ENCODE data around the gene TSPOAP1. TPM values are rescaled to one million over a fixed set of nuclear protein-coding genes. Genes with fewer than 3 reads are reported as not detected.

The TSPOAP1 gene
- total RNA-seq, 1 donor from 2014 or later = 21.0 TPM

GRCh38 chr17:58330538-58330996 is 2.0 kb upstream of the TSPOAP1 start:
- TF ChIP-seq CTCF (IDR thresholded peaks at IDR 0.05) = no peak
- Histone ChIP-seq H3K27me3 (no peaks in the 10 kb centered on the region), H3K9me3 (no peaks in the 10 kb centered on the region), H3K27ac (peak overlapping the region; percentile 92), H3K4me3 (peak overlapping the region; percentile 59), H3K4me1 (peaks cover 12% of the 10 kb centered on the region), H3K36me3 (no peaks in the 10 kb centered on the region)
- intact Hi-C loops (cut with DNase I) = no loop called here
- ATAC-seq (no peak), DNase-seq (no peak)

- intact Hi-C loops (cut with DNase I) = no loop called here
- TF ChIP-seq CTCF (IDR thresholded peaks at IDR 0.05) = no peak
- Histone ChIP-seq H3K4me3 (peak overlapping the region; percentile 59), H3K27me3 (no peaks in the 10 kb centered on the region), H3K27ac (peak overlapping the region; percentile 92), H3K36me3 (no peaks in the 10 kb centered on the region), H3K9me3 (no peaks in the 10 kb centered on the region), H3K4me1 (peaks cover 8% of the 10 kb centered on the region)
- ATAC-seq = no peak
- no peak for DNase-seq
Measured at GRCh38 chr17:58329810-58330537, 1.4 kb upstream of the TSPOAP1 start.

- intact Hi-C loops (cut with DNase I) = no loop called here
- DNase-seq (peak; percentile 73), ATAC-seq (peak; percentile 63)
- Histone ChIP-seq H3K4me1 (peaks cover 4% of the 10 kb centered on the region), H3K9me3 (no peaks in the 10 kb centered on the region), H3K27ac (no peak overlapping the region), H3K27me3 (no peaks in the 10 kb centered on the region), H3K4me3 (peak overlapping the region; percentile 59), H3K36me3 (no peaks in the 10 kb centered on the region)
- peak; percentile 40 for TF ChIP-seq CTCF (IDR thresholded peaks at IDR 0.05)
Measured at GRCh38 chr17:58329035-58329809, 627 bp upstream of the TSPOAP1 start.

GRCh38 chr17:58327363-58328194 is 1.0 kb downstream of the TSPOAP1 start:
- intact Hi-C loops (cut with DNase I) = no loop called here
- Histone ChIP-seq H3K27ac (no peak overlapping the region), H3K36me3 (no peaks in the 10 kb centered on the region), H3K4me1 (no peaks in the 10 kb centered on the region), H3K4me3 (peak overlapping the region; percentile 14), H3K9me3 (no peaks in the 10 kb centered on the region), H3K27me3 (no peaks in the 10 kb centered on the region)
- DNase-seq (peak; percentile 67), ATAC-seq (no peak)
- TF ChIP-seq CTCF (IDR thresholded peaks at IDR 0.05) = no peak

- intact Hi-C loops (cut with DNase I) = no loop called here
- ATAC-seq (no peak), DNase-seq (peak; percentile 46)
- TF ChIP-seq CTCF (IDR thresholded peaks at IDR 0.05) = no peak
- no peak overlapping the region for H3K4me3 ChIP-seq
- H3K36me3 ChIP-seq = no peaks in the 10 kb centered on the region
- no peaks in the 10 kb centered on the region for H3K27me3 ChIP-seq
- H3K4me1 ChIP-seq = no peaks in the 10 kb centered on the region
- H3K27ac ChIP-seq = no peak overlapping the region
- no peaks in the 10 kb centered on the region for H3K9me3 ChIP-seq
Measured at GRCh38 chr17:58326609-58327362, 1.8 kb downstream of the TSPOAP1 start.
